MCF 10A (cell line): ENCODE data around the gene TSPAN11. TPM values are rescaled to one million over a fixed set of nuclear protein-coding genes. Genes with fewer than 3 reads are reported as not detected.

Source experiments
- BruUV-seq: library from RNA; stranded (reverse); fragments of 400-500 nt; replicated peaks from 2 replicates; lab custom pipeline; 2021; lab: Mats Ljungman, UMichigan
- CTCF ChIA-PET: fragments of 300-600 bp; sonication (Branson Sonifier 250); formaldehyde crosslinking; extraction: SDS; loops from one replicate; lab custom pipeline; 2021; ENCODE audit warnings: antibody characterized with exemption, inconsistent platforms; lab: Yijun Ruan, JAX
- POLR2A ChIA-PET: fragments of 300-600, 350-650 bp; sonication (Branson Sonifier 250); formaldehyde crosslinking; extraction: SDS; loops from one replicate; lab custom pipeline; 2020; ENCODE audit warnings: antibody characterized with exemption, inconsistent platforms; lab: Yijun Ruan, JAX
- DNase-seq: peaks from one replicate; pipeline ENCODE4 v3.0.0-alpha.2; 2018; ENCODE audit not compliant: unreplicated experiment
- H3K27ac Mint-ChIP-seq: one replicate; pipeline ENCODE4 v1.8.0; 2022; ENCODE audit warnings: mild to moderate bottlenecking, low read depth, mixed read lengths; ENCODE audit not compliant: unreplicated experiment
- H3K27me3 Mint-ChIP-seq: one replicate; pipeline ENCODE4 v1.8.0; 2022; ENCODE audit warnings: mixed read lengths; ENCODE audit not compliant: insufficient read depth, unreplicated experiment
- H3K36me3 Mint-ChIP-seq: one replicate; pipeline ENCODE4 v1.8.0; 2022; ENCODE audit warnings: mild to moderate bottlenecking, moderate library complexity, mixed read lengths; ENCODE audit not compliant: insufficient read depth, unreplicated experiment
- H3K4me1 Mint-ChIP-seq: one replicate; pipeline ENCODE4 v1.8.0; 2022; ENCODE audit warnings: mixed read lengths; ENCODE audit not compliant: insufficient read depth, unreplicated experiment
- H3K4me3 Mint-ChIP-seq: one replicate; pipeline ENCODE4 v1.8.0; 2022; ENCODE audit warnings: mild to moderate bottlenecking, moderate library complexity, mixed read lengths; ENCODE audit not compliant: unreplicated experiment
- H3K9me3 Mint-ChIP-seq: one replicate; pipeline ENCODE4 v1.8.0; 2022; ENCODE audit warnings: mixed read lengths; ENCODE audit not compliant: unreplicated experiment
- CTCF ChIP-seq: fragments of 200-600 bp; IDR thresholded peaks from one replicate; pipeline ENCODE4 v1.8.0; 2022; ENCODE audit warnings: antibody characterized with exemption, mild to moderate bottlenecking; ENCODE audit not compliant: unreplicated experiment
- intact Hi-C: fragments of 100-400 bp; cut with micrococcal nuclease; formaldehyde crosslinking; loops from 2 replicates; pipeline ENCODE4 v1.14.1; 2022
- total RNA-seq: library from RNA; stranded (reverse); gene quantifications from 2 replicates; pipeline ENCODE4 v1.2.3, GENCODE V29; 2022

The TSPAN11 gene
- total RNA-seq, 1 experiment from 2014 or later = not detected

- Mint-ChIP-seq H3K27ac (no peak overlapping the region), H3K4me1 (no peaks in the 10 kb centered on the region), H3K9me3 (no peaks in the 10 kb centered on the region), H3K4me3 (no peak overlapping the region), H3K36me3 (peaks cover 9% of the 10 kb centered on the region), H3K27me3 (peaks cover 28% of the 10 kb centered on the region)
- DNase-seq = no peak
- CTCF ChIA-PET = interaction anchor here (0.6 to 1.5 kb wide), 3 partner anchors 34 to 251 kb away, joined by 3 to 5 read pairs (median 4); no protein-coding TSS in a partner anchor
- intact Hi-C loops = no loop called here
- no peak for TF ChIP-seq CTCF
- no TSS peak for BruUV-seq
- POLR2A ChIA-PET = interaction anchor here (1.6 kb wide), 1 partner anchor 19 kb away, joined by 4 read pairs; no protein-coding TSS in a partner anchor
Measured at GRCh38 chr12:31021181-31021580, 94.6 kb downstream of the TSPAN11 start.

- ChIA-PET CTCF (interaction anchor here (0.7 to 1.5 kb wide), 3 partner anchors 35 to 258 kb away, joined by 3 to 5 read pairs (median 4); no protein-coding TSS in a partner anchor), POLR2A (interaction anchor here (1.0 to 1.6 kb wide), 2 partner anchors 11 to 18 kb away, joined by 4 read pairs; no protein-coding TSS in a partner anchor)
- intact Hi-C loops = no loop called here
- TF ChIP-seq CTCF = no peak
- Mint-ChIP-seq H3K4me3 (no peak overlapping the region), H3K36me3 (peaks cover 9% of the 10 kb centered on the region), H3K27ac (no peak overlapping the region), H3K4me1 (no peaks in the 10 kb centered on the region), H3K27me3 (peaks cover 27% of the 10 kb centered on the region), H3K9me3 (peaks cover 2% of the 10 kb centered on the region)
- BruUV-seq = no TSS peak
- no peak for DNase-seq
Measured at GRCh38 chr12:31021809-31022494, 95.4 kb downstream of the TSPAN11 start.

GRCh38 chr12:31023271-31023724 is 96.8 kb downstream of the TSPAN11 start:
- CTCF ChIA-PET = interaction anchor here (0.8 to 1.5 kb wide), 3 partner anchors 14 to 216 kb away, joined by 3 to 4 read pairs (median 4); no protein-coding TSS in a partner anchor
- no peak for DNase-seq
- no TSS peak for BruUV-seq

More at GRCh38 chr12:31023271-31023724, 96.8 kb downstream of the TSPAN11 start:
- POLR2A ChIA-PET = interaction anchor here (1.0 kb wide), 1 partner anchor 12 kb away, joined by 4 read pairs; no protein-coding TSS in a partner anchor
- no peak for TF ChIP-seq CTCF
- H3K27me3 Mint-ChIP-seq = peaks cover 27% of the 10 kb centered on the region
- no peak overlapping the region for H3K4me3 Mint-ChIP-seq
- H3K36me3 Mint-ChIP-seq = peaks cover 9% of the 10 kb centered on the region
- H3K27ac Mint-ChIP-seq = no peak overlapping the region
- H3K4me1 Mint-ChIP-seq = no peaks in the 10 kb centered on the region
- intact Hi-C loops = no loop called here
- peaks cover 8% of the 10 kb centered on the region for H3K9me3 Mint-ChIP-seq
